ENCODE measurements around the gene PRKN.

DNA sequence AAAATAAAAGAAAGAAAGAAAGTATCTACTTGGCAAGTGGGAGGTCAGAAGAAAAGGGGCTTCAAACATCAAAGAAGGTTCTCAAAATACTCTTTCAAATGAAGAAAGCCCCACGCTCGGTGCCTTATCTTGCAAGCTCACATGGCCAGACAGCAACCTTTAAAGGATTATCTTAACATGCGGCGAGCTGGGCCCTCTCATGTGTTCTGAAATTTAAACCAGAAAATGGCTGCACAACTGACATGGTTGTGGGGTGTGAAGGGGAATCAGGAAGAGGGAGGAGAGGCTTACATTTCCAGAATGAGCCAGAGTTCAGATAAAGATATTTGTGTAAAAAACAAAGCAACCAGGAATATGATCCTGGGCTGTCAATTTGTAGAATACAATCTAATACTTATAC is 363.1 kb downstream of the PRKN start:
- TF ChIP-seq, protein P1, sequence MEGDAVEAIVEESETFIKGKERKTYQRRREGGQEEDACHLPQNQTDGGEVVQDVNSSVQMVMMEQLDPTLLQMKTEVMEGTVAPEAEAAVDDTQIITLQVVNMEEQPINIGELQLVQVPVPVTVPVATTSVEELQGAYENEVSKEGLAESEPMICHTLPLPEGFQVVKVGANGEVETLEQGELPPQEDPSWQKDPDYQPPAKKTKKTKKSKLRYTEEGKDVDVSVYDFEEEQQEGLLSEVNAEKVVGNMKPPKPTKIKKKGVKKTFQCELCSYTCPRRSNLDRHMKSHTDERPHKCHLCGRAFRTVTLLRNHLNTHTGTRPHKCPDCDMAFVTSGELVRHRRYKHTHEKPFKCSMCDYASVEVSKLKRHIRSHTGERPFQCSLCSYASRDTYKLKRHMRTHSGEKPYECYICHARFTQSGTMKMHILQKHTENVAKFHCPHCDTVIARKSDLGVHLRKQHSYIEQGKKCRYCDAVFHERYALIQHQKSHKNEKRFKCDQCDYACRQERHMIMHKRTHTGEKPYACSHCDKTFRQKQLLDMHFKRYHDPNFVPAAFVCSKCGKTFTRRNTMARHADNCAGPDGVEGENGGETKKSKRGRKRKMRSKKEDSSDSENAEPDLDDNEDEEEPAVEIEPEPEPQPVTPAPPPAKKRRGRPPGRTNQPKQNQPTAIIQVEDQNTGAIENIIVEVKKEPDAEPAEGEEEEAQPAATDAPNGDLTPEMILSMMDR (IDR thresholded peaks at IDR 0.05), result no peak
- TF ChIP-seq EP300 (IDR thresholded peaks at IDR 0.05) (no peak), POLR2A (IDR thresholded peaks at IDR 0.05) (no peak)

All from tibial nerve (tissue), 4 donors.